GM19193 (cell line): ENCODE data around the gene MYL12B.
A peak's percentile ranks its signal among the peaks of the same experiment; 100 is the strongest.

Experiments used
- POLR2A ChIP-seq: IDR thresholded peaks from 4 replicates; pipeline ENCODE4 v1.6.1; 2011; ENCODE audit not compliant: insufficient read depth, insufficient read length; ENCODE audit errors: extremely low read depth

The MYL12B gene

DNA sequence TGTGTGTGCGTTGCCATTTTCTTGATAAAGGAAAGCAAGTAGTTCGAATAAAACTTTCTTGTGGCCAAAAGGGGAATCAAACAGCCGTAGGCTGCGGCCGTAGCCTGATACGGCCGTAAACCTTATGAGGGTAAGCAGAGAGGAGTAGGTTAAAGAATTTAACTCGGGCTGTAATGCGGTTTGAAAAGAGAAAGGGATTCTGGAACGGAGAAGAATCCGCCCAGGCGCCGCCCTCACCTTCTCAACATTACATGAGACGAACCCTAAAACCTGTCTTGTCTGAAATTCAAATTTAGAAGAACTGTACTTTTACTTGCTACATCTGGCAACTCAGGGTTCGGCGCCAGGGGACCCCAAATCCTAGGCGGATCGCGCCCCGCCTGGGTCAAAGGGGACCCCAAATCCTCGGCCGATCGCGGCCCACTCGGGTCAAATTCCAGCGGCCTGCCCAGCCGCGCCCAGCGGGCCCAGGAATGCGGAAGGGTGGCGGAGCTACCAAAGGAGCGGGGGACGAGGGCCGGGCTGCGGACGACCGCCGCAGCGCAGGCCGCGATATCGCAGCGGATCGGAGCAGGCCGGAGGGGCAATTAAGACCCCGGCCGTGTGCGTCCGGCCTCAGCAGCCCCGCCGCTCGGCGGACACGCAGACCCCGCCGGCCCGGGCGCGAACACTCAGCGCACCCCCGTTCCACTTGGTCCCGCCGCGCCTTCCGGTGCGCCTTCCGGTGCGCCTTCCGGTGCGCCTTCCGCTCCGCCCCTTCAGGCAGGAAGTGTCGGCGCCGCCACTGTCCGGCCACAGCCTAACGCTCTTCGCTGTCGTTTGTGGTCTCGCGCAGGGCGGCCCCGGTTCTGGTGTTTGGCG lies at the start of gene MYL12B:
TSS of gene MYL12B (plus strand) at position 761 of the 861 bp plus-strand sequence. CDS start 10,766 bp downstream, outside the sequence.
- peak; percentile 88 for TF ChIP-seq POLR2A

DNA sequence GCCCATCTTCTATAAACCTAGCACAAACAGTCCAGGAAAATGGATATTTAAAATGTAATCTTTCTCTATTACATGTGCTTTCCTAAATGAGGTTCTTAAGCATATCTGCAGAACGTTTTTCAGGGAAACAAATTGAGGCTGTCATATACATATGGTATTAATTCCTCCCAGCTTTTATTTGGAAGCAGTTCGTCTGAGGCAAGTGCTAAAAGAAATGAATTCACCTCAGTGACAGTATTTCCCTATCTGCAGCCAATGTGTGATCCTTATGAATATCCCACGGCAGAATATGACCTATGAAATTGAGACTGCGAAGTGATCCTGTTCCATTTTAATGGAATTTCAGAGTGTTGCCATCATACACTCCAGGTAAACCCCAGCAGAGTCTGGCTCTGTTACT lies 49.3 kb upstream of the MYL12B start:
- TF ChIP-seq POLR2A: no peak

DNA sequence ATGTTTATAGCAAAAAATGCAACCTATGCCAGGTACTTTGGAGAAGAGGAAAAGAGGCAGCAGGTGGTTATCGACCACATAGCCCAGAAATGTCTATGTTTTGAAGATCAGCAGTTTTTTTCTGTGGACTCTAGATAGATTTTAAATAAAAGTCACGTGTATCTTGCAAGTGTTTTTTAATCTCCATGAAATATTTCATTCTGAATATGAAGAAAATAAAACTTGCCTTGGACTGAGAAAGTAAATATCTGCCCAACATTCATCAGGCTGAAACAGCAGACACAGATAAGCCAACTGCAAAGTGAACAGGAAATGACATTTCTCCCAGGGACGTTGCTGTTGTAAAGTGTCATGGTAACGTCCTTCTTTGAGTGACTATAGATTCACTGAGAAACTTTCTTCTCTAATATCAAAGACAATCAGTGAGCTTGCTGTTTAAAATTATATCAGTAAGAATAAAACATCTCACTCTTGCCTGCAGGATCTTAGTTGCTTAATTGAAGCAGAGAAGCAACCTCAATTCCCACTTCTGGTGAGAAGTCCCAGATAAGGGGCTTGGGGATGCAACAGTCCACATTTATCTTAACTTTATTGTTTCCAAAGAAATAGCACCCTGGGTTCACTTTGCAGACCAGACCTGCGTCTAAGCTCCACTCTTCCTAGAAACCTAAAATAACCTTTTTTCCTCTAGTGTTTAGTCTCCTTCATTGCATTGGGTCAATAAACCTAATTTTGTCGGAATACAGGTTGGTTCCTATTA lies 48.5 kb upstream of the MYL12B start:
- TF ChIP-seq POLR2A: no peak

DNA sequence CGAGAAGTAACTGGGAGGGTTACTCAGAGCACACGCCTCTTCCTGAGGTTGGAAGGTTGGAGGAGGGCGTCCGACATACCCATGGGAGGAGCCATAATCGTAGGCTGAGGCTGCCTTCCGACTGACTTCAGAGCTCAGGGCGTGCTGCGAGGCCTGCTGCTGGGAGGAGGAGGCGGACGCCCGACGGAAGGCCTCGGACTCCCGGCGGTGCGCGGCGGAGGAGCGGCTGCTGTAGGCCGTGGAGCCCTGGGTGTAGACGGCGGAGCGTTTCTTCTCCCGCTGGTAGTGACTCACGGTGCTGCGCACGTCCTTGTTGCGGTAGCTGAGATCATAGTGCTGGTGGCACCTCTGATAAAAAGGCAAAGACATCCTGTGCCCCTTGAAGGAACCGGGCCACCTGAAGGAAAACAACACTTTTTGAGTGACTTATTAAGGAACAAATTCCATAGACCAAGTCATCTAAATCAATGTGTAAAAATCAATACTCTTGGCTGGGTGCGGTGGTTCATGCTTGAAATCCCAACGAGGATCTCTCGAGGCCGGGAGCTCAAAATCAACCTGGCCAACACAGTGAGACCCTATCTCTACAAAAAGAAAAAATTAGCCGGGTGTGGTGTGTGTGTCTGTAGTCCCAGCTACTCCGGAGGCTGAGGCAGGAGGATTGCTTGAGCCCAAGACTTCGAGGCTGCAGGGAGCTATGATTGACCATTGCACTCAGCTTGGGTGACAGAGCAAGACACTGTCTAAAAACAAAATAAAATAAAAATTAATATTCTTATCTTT lies 46.9 kb upstream of the MYL12B start:
- no peak for TF ChIP-seq POLR2A

DNA sequence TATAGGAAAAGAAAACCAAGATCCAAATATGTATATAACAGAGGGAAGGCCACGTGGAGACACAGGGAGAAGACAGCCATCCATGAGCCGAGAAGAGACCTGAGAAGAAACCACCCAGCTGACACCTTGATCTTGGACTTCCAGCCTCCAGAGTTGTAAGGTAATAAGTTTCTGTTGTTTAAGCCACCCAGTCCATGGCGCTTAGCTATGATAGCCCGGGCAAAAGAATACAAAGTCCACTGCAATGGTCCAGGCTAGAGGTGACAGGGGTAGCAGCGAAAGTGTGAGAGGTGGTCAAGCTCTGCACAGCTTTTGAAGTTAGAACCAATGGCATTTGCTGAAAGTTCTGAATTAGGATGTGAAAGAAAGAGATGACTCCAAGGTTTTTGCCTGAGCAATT lies 44.9 kb upstream of the MYL12B start:
- no peak for TF ChIP-seq POLR2A

DNA sequence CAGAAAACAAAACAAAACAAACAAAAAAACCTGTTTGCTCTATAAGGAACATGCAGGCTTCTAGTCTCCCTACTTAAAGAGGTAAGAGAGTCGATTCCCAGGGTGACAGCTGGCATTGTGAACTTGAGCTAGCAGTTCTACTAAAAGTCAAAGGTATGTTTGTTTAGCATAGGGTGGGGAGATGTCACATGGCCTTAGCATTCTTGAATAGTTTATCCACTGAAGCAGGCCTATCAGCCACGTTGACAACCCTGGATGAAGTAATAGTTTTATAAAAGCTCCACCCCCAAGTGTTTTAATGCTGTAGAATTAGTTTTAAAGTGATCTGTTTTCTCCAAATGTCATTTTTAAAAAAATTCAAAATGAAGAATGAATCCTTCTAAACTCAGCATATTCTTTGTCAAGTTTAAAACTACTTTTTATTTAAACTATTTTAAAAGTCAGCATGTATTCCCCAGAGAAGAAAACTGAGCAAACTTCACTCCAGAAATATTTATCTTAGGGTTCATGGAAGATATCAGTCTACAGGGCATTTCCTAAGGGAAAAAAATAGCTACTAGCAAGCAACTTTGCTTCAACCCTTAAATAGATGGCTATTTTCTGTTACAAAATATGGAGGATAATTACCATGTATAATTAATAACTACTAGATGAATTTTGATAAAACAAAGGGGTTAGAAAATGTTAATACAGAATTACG lies 43.8 kb upstream of the MYL12B start:
- no peak for TF ChIP-seq POLR2A

DNA sequence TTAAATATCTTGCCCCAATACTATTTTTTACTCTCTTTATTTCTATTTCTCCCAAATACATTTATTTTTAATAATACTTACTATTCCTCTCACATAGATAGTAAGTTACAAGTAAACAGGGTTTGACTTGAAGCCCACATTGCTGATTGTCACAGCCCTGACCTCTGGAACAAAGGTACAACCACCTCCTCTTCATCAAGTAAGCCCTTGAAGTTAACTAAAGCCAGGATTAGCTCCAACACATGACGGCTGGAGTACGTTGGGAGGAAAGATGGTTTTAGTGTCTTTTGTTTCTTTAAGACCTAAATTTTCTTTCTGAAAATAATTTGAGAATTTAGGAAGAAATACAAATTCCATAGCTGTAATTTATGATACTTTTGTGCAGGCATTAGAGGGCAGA lies 43.1 kb upstream of the MYL12B start:
- no peak for TF ChIP-seq POLR2A

DNA sequence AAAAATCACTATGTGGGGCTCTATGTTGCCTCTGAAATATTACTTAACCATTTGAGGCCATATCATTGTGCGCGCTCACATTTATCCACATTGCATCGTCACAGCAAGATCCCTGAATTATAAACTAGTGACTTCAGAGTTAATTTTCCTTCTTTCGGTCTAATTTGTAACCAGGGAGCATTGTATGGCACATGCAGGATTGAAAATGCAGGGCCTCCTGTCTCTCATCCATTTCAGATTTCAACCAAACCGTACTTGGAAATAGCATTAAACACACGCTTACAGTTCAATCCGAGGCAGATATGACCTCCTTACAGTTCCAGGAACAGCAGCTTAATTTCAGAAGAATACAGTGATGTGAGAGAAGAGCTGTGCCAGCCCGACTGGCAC lies 42.7 kb upstream of the MYL12B start:
- no peak for TF ChIP-seq POLR2A

DNA sequence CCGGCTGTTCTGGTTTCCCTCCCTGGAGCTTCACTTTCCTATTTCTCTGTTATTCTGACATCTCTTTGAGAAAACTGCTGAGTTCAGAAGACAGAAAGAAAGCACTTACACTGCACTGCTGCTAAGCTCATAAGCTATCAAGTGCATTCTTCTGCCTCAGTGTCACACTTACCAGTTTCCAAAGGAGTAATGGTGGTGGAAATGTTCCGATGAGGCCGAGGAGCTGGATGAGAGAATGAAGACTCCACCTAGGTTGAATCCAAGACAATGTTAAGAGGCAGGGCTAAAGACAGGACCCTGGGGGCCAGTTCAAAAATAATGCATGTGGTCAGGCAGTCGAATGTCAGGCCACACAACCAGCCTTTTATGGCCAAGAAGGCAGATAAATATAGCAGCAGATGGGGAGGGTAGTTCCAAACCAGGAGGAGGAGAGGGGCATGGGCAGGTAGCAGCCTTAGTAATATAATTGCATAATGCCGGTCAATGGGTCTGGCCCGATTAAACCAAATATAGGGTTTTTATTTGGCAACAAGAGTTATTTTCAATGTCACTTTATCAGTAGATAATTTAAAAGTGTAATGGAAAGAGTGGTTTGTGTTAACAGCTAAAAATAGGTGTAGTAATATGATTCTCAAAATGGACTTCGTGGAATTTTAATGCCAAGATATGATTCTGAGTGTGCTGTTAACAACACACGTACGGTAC lies 42.1 kb upstream of the MYL12B start, which contains the start of gene MYOM1:
TSS of gene MYOM1 (minus strand) at position 338 of the 705 bp plus-strand sequence. CDS start 4,745 bp downstream, outside the sequence.
- no peak for TF ChIP-seq POLR2A

DNA sequence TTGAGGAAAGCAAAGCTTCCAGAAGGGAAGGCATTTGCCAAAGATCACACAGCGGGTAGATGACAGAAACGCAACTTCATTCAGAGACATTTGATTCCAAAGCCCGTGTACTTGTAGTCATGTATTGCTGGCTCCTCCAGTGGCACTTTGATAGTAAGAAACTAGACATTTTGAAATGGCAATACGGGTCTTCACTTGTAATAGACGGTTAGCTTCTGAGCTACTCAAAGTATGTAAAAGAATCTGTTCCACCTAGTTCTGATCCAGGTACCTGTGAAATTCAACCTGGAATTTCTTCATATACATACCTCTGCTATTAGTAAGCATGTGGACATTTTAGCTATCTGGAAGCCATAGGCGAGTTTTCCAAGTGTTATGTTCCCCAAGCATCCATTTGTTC lies 40.4 kb upstream of the MYL12B start:
- no peak for TF ChIP-seq POLR2A

DNA sequence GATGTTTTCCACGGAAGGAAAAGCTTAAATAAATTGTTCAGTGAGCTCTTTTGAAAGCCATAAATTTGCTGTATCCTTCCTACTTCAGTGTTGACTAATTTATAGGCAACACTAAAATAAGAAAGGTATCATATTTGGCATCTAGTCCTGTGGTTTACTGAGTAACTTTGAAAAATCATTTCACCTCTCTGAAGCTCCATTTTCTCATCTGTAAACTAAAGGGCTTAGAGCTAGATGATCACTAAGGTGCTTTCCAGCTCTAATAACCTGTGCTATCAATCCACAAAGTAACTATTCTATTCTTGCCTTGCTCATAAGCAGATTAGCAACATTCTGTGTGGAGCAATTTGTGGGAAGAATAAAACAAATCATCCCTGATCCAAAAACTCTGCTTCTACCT lies 38.6 kb upstream of the MYL12B start:
- TF ChIP-seq POLR2A: no peak

DNA sequence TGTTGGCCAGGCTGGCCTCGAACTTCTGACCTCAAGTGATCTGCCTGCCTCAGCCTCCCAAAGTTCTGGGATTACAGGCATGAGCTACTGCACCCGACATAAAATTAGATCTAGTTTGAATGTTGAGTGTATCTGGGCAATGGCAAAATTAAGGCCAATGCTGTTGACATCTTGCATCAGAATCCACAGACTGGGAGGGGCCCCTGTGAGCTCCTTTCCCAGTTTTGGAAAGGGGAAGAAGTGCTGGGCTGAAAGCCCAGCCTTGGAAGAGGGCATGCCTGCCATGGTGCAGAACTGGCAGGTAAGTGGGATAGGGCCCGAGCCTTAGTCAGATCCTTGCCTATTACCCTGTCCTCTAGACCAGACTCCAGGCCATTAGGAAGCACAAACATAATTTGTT lies 37.7 kb upstream of the MYL12B start:
- TF ChIP-seq POLR2A: no peak

DNA sequence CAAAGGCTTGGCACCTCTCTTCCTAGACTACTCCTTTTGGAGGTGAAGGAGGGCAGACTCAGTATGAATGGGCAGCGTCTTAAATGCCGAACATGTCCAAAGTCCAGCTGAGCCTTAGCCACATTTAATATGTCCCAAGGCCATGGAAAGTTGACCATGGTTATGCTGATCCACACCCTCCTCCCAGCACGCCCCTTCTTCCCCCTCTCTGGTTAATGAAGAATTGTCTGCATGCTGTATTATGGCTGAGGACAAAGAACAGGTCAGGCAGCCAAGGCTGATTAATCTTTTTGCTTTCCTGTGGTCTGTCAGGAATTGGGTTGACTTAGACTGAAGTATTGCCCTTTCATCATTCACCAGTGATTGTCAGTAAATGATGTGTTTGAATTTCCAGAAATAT lies 36.3 kb upstream of the MYL12B start:
- no peak for TF ChIP-seq POLR2A

DNA sequence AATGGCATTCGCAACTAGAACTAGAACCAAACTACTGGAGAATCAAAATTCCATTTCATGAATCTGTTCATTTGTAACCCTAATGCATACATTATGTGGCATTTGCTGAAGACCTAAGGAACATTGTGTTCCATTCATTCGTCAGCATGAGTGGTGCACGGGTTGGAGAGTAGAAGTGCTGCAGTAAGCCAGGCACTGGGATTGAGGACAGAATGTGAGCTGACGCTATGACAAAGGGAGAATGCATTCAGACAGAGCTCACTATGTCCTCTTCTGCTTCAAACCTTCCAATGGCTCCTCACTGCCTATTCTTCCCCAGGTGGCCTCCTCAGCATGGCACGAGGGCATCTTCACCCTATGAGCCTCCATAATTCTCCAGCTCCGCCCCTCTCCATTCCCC lies 35.9 kb upstream of the MYL12B start:
- no peak for TF ChIP-seq POLR2A
